A549 (cell line): ENCODE measurements around the gene TUBA1B. TPM values are rescaled to one million over a fixed set of nuclear protein-coding genes. Genes with fewer than 3 reads are reported as not detected.

Experiments used
- ATAC-seq, 2 experiments: fragments of 200-7000 bp in 1 of 2; fragments of >200 bp in 1 of 2; cut with Nextera tagmentation in 1 of 2; cut with Tn5 transposase in 1 of 2; 3 replicates each; pipeline versions ENCODE4 v1.8.0 to v1.9.1; 2018 to 2020; ENCODE audit warnings: mild to moderate bottlenecking in 1 of 2, moderate library complexity in 1 of 2
- CTCF ChIA-PET: fragments of 300-600 bp; sonication (Branson Sonifier 250); formaldehyde crosslinking; extraction: SDS; loops from one replicate; lab custom pipeline; 2021; ENCODE audit warnings: antibody characterized with exemption, inconsistent platforms; lab: Yijun Ruan, JAX
- POLR2A ChIA-PET: fragments of 350-600 bp; formaldehyde crosslinking; extraction: SDS; loops from one replicate; lab custom pipeline; 2021; ENCODE audit warnings: antibody characterized with exemption, inconsistent platforms; lab: Yijun Ruan, JAX
- DNase-seq, 2 experiments: peaks; one replicate each; pipeline versions ENCODE4 v3.0.0 to v3.0.0-alpha.2; 2011 to 2016; ENCODE audit warnings: low read depth in 1 of 2, low spot score in 1 of 2
- FAIRE-seq: peaks from 2 replicates; lab custom pipeline; 2011; peaks lifted over from hg19 to GRCh38; lab: Jason Lieb, UNC
- H3K27ac ChIP-seq, 2 experiments: fragments of >200 bp; sonication (Bioruptor Twin); formaldehyde crosslinking; 3 replicates each; pipeline ENCODE4 v1.5.1; 2016 to 2017
- H3K4me1 ChIP-seq: fragments of >200 bp; sonication (Bioruptor Twin); formaldehyde crosslinking; 3 replicates; pipeline ENCODE4 v1.6.1; 2016
- H3K4me2 ChIP-seq: fragments of >200 bp; sonication (Bioruptor Twin); formaldehyde crosslinking; 3 replicates; pipeline ENCODE4 v1.6.1; 2016
- H3K4me3 ChIP-seq: fragments of >200 bp; sonication (Bioruptor Twin); formaldehyde crosslinking; 3 replicates; pipeline ENCODE4 v1.5.1; 2016
- H3K9me3 ChIP-seq: fragments of >200 bp; sonication (Bioruptor Twin); formaldehyde crosslinking; 3 replicates; pipeline ENCODE4 v1.6.1; 2016
- BCL3 ChIP-seq: fragments of >200 bp; sonication (Bioruptor Twin); formaldehyde crosslinking; IDR thresholded peaks from 3 replicates; pipeline ENCODE4 v1.6.1; 2016
- CHD4 ChIP-seq: fragments of 200-600 bp; sonication (generic); IDR thresholded peaks from 2 replicates; pipeline ENCODE4 v1.6.1; 2016; ENCODE audit warnings: antibody characterized with exemption, mild to moderate bottlenecking, borderline replicate concordance
- EHMT2 ChIP-seq: fragments of 200-600 bp; sonication (generic); IDR thresholded peaks from 2 replicates; pipeline ENCODE4 v1.6.1; 2016; ENCODE audit warnings: antibody characterized with exemption, low read depth, mild to moderate bottlenecking, moderate library complexity
- HES2 ChIP-seq: fragments of >200 bp; sonication (Bioruptor Twin); formaldehyde crosslinking; IDR thresholded peaks from 2 replicates; pipeline ENCODE4 v1.6.1; 2016
- HMGXB4 ChIP-seq: fragments of 250-450 bp; sonication (Bioruptor Pico); IDR thresholded peaks from 2 replicates; pipeline ENCODE4 v1.5.0; 2021; ENCODE audit warnings: mild to moderate bottlenecking, moderate library complexity, borderline replicate concordance
- HOXA7 ChIP-seq: fragments of 250-450 bp; sonication (Bioruptor Pico); IDR thresholded peaks from 2 replicates; pipeline ENCODE4 v1.5.0; 2020; ENCODE audit warnings: mild to moderate bottlenecking, moderate library complexity
- JUNB ChIP-seq: fragments of >200 bp; sonication (Bioruptor Twin); formaldehyde crosslinking; IDR thresholded peaks from 2 replicates; pipeline ENCODE4 v1.6.1; 2016
- MAX ChIP-seq: IDR thresholded peaks from 2 replicates; pipeline ENCODE4 v1.6.1; 2012
- MYC ChIP-seq: IDR thresholded peaks from 2 replicates; pipeline ENCODE4 v1.6.1; 2012; ENCODE audit warnings: mild to moderate bottlenecking, inconsistent platforms, low read length, improper control_type of control experiment, borderline replicate concordance
- NPAS2 ChIP-seq: fragments of 250-450 bp; sonication (Bioruptor Pico); IDR thresholded peaks from 2 replicates; pipeline ENCODE4 v1.8.0; 2022; ENCODE audit warnings: mild to moderate bottlenecking, moderate library complexity, borderline replicate concordance
- PBX3 ChIP-seq: IDR thresholded peaks from 2 replicates; pipeline ENCODE4 v1.6.1; 2012
- POLR2AphosphoS2 ChIP-seq: conservative IDR thresholded peaks from 2 replicates; pipeline ENCODE4 v1.6.1; 2012; ENCODE audit warnings: low read length, improper control_type of control experiment, inconsistent platforms
- RAD21 ChIP-seq, 2 experiments: fragments of >200 bp in 1 of 2; sonication (Bioruptor Twin) in 1 of 2; formaldehyde crosslinking in 1 of 2; IDR thresholded peaks in 1 of 2; conservative IDR thresholded peaks in 1 of 2; 2 replicates in 1 of 2; 3 replicates in 1 of 2; pipeline ENCODE4 v1.6.1; 2012 to 2018; ENCODE audit warnings: inconsistent platforms in 1 of 2
- REST ChIP-seq: fragments of 200-600 bp; sonication (generic); IDR thresholded peaks from 2 replicates; pipeline ENCODE4 v1.6.1; 2016; ENCODE audit warnings: antibody characterized with exemption, mild to moderate bottlenecking, moderate library complexity
- RNF2 ChIP-seq: fragments of 200-600 bp; sonication (generic); IDR thresholded peaks from 2 replicates; pipeline ENCODE4 v1.6.1; 2016; ENCODE audit warnings: low read depth, mild to moderate bottlenecking, antibody characterized with exemption, moderate library complexity, borderline replicate concordance
- SMC3 ChIP-seq: fragments of >200 bp; sonication (Bioruptor Twin); formaldehyde crosslinking; IDR thresholded peaks from 3 replicates; pipeline ENCODE4 v1.6.1; 2018; ENCODE audit warnings: inconsistent platforms
- TP53 ChIP-seq: fragments of 250-450 bp; sonication (Bioruptor Pico); IDR thresholded peaks from 2 replicates; pipeline ENCODE4 v1.5.0; 2021; ENCODE audit warnings: mild to moderate bottlenecking, moderate library complexity
- USF2 ChIP-seq: fragments of 450-650 bp; IDR thresholded peaks from 2 replicates; pipeline ENCODE4 v1.6.1; 2014; ENCODE audit warnings: antibody characterized with exemption
- ZFP36 ChIP-seq: fragments of 450-650 bp; IDR thresholded peaks from 2 replicates; pipeline ENCODE4 v1.6.1; 2014; ENCODE audit warnings: borderline replicate concordance; ENCODE audit not compliant: partially characterized antibody
- WGBS: methylation state at CpG from one replicate; pipeline ENCODE4 v1.1.6; 2017; ENCODE audit errors: missing lambda C conversion rate; 5-methylcytosine and 5-hydroxymethylcytosine counted together
- polyA plus RNA-seq, 4 experiments: library from polyadenylated mRNA; depleted of rRNA in 3 of 4; stranded (reverse); fragments of >200 nt; fragmentation: RNase III in 1 of 4; extraction: RNeasy Plus Mini Kit Qiagen cat#74134 plus additional on column Dnase treatment in 1 of 4; gene quantifications; 2 replicates in 3 of 4; 3 replicates in 1 of 4; pipeline ENCODE4 v1.2.3, GENCODE V29; 2011 to 2017

The TUBA1B gene
- polyA plus RNA-seq, 2 of the 4 experiments (the other 2 are of a cell fraction): 2,590 to 2,708 TPM

GRCh38 chr12:49104822-49105221 is 26.4 kb downstream of the TUBA1B start:
- FAIRE-seq: no peak
- no peak for DNase-seq
- no peak for TF ChIP-seq CHD4
- TF ChIP-seq SMC3: no peak
- TF ChIP-seq HES2: no peak
- no peak for TF ChIP-seq EHMT2
- no peak for TF ChIP-seq RNF2
- TF ChIP-seq HOXA7 (CRISPR knock-in tag): no peak
- no peak for TF ChIP-seq RAD21 (conservative IDR thresholded peaks at IDR 0.05 in 1 of 2, IDR thresholded peaks at IDR 0.05 in 1 of 2)
- TF ChIP-seq NPAS2 (CRISPR knock-in tag): no peak
- TF ChIP-seq USF2: no peak
- no peak for TF ChIP-seq POLR2AphosphoS2
- TF ChIP-seq BCL3: no peak
- TF ChIP-seq JUNB: no peak
- Histone ChIP-seq H3K4me3 (no peak overlapping the region), H3K4me2 (no peak overlapping the region), H3K9me3 (no peaks in the 10 kb centered on the region), H3K27ac (no peak overlapping the region), H3K4me1 (peaks cover 15% of the 10 kb centered on the region)
- no peak for ATAC-seq
- POLR2A ChIA-PET: interaction anchor here (1.4 kb wide), 1 partner anchor 35 kb away, joined by 3 read pairs; the partner anchor contains the start of gene RHEBL1
- CTCF ChIA-PET: interaction anchor here (1.0 to 18.9 kb wide), 9 partner anchors 9 to 131 kb away, joined by 3 to 159 read pairs (median 20); partner anchors contain the start of genes DHH and TUBA1B
- WGBS: 70% methylated on average over 2 of the region's 3 CpGs

GRCh38 chr12:49100380-49100779 is 30.8 kb downstream of the TUBA1B start:
- no peak for FAIRE-seq
- WGBS: 86% methylated on average over 6 of the region's 6 CpGs
- ChIA-PET POLR2A (interaction anchor here (2.5 kb wide), 1 partner anchor 10 kb away, joined by 14 read pairs; the partner anchor contains the start of gene LMBR1L), CTCF (interaction anchor here (0.8 to 18.9 kb wide), 11 partner anchors 7 to 134 kb away, joined by 4 to 166 read pairs (median 25); partner anchors contain the start of genes DHH, LMBR1L, TUBA1B and WNT1)
- Histone ChIP-seq H3K4me3 (no peak overlapping the region), H3K27ac (no peak overlapping the region), H3K9me3 (no peaks in the 10 kb centered on the region), H3K4me1 (no peaks in the 10 kb centered on the region), H3K4me2 (no peak overlapping the region)
- TF ChIP-seq MYC (no peak), TP53 (CRISPR knock-in tag) (no peak), ZFP36 (no peak), HMGXB4 (CRISPR knock-in tag) (no peak), BCL3 (no peak), PBX3 (no peak), HOXA7 (CRISPR knock-in tag) (no peak), REST (no peak), MAX (no peak)
- DNase-seq: no peak
- no peak for ATAC-seq
